Stimulated activated CD8-positive, alpha-beta memory T cell treated with anti-CD3 and anti-CD28 coated beads, Interleukin-15, amount 100 ng/mL, for 4 hours (primary cell): ENCODE data around the gene KRTAP9-1.
"Not testable (repeated sequence)": the region's sequence is repeated elsewhere in the genome, so short reads cannot be mapped to it uniquely, and the experiment has no call there.

ENCODE experiments used
- DNase-seq, 2 donors: peaks; one replicate each; pipeline ENCODE4 v3.0.0-alpha.2; 2020; ENCODE audit warnings: low read depth in 2 of 2

KRTAP9-1 gene, protein sequence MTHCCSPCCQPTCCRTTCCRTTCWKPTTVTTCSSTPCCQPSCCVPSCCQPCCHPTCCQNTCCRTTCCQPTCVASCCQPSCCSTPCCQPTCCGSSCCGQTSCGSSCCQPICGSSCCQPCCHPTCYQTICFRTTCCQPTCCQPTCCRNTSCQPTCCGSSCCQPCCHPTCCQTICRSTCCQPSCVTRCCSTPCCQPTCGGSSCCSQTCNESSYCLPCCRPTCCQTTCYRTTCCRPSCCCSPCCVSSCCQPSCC

DNA sequence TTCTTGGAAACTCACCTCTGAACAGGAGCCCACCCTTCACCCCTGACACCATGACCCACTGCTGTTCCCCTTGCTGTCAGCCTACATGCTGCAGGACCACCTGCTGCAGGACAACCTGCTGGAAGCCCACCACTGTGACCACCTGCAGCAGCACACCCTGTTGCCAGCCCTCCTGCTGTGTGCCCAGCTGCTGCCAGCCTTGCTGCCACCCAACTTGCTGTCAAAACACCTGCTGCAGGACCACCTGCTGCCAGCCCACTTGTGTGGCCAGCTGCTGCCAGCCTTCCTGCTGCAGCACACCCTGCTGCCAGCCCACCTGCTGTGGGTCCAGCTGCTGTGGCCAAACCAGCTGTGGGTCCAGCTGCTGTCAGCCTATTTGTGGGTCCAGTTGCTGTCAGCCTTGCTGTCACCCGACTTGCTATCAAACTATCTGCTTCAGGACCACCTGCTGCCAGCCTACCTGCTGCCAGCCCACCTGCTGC is at the start of gene KRTAP9-1:
Gene KRTAP9-1, plus strand, starts transcription at position 51 of the 482 bp plus-strand sequence. Its CDS starts 0 bp downstream, at position 51.
- not testable (repeated sequence) for DNase-seq

DNA sequence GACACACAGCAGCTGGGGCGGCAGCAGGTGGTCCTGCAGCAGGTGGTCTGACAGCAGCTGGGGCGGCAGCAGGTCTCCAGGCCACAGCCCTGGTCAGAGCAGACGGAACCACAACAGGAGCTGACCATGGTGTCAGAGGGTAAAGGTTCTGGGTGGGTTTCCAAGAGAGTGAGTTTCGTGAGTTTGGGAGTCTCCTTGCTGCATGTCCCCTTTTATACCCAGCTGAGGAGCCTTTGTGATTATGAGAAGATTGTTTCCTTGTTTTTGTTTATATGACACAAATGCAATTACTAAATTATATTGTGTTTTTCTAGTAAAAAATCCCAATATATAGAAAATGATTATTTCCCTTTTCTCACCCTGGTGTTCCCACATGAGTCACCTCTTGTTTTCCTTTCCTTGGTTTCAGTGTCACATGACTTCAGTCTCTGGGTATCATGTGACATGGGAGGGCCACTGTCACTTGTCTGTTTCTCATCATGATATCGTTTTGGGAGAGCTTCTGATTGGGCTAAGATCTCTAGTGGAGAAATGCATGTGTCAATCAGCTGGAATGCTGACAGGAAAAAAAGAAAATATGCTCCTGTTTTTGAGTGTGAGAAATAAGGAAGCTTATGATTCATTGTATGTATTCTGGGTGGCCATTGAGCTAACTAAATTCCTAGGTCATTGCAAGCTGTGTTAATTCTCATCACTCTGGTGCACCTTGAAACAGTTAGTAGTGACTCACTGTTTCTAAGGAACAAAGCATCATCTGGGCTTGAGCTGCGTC is 49.1 kb upstream of the KRTAP9-1 start, which contains the start of gene KRTAP4-6:
Gene KRTAP4-6, minus strand, starts transcription at position 185 of the 772 bp plus-strand sequence. Its CDS starts 57 bp downstream, at position 128.
- DNase-seq: no peak

DNA sequence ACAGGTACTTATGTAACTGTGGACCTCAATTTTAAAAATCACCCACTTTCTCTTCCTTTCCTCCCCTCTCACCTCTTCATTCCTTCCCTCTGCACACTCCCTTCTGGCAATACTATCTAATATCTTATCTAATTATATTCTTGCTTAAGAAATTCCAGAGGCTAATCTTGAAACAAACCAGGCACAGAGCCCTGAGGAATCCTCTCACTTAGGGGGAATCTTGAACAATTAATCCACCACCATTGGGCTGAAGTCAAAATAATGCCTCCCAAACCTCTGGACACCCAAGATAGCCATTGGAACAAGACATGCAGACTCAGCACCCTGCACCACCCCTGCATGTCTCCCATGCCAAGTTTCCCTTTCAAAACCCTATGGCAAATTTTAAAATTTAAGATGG is 48.3 kb upstream of the KRTAP9-1 start:
- no peak for DNase-seq

DNA sequence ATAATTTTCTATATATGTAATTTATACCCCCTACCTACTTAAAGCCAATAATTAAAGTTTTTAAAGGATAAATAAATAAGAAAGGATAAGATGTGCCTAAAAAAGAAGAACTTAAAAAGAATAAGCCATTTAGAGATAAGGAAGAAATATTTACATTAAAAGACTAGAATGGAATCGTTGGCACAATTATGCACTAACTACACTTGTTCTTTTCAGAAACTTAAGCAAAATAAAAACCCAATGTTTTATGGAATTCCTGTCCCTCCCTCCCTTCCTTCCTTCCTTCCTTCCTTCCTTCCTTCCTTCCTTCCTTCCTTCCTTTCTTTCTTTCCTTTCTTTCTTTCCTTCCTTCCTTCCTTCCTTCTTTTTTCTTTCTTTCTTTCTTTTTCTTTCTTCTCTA is 44.8 kb upstream of the KRTAP9-1 start:
- no peak for DNase-seq

DNA sequence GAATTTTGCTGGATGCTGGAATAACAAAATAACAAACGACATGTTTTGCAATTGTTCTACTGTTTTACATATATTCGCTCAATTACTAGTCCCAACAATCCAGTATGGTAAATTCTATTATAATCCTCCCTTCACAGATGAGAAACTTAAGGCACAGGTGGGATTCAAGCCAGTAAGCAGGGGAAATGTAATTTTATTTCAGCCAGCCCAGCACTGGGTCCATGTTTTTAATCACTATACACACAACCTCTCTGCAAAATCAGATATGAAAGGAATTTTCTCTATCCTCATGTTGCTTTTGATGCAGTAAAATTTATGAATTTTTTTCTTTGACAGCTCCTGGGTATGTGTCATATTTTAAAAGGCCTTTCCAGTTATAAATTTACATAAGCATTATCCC is 44.4 kb upstream of the KRTAP9-1 start:
- DNase-seq: no peak

DNA sequence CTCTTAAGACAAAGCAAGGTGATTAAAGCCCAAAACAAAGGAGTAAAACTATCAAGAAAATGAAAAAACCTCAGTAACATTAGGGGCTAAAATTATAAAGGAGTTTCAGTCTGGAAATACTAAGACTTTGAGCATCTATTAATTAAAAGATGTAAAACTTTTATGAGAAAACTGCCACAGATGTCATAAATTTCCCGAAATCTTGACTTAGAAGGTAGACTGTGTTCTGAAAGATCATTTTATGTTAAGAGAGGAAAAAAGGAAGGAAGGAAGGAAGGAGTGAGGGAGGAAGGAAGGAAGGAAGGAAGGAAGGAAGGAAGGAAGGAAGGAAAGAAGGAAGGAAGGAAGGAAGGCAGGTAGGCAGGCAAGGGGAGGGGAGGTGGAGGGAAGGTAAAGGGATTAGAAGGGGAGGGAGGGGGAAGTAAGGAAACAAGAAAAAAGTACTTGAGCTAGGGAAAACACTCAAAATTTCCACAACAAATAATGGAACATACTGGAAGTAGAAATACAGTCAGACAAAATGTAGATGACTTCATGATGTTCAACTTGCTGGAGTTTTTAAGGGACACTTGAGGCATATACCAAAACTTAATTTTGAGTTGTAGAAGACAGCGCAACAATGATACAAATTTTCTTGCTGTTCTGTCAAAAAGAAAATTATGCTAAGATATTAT is 42.0 kb upstream of the KRTAP9-1 start:
- no peak for DNase-seq

DNA sequence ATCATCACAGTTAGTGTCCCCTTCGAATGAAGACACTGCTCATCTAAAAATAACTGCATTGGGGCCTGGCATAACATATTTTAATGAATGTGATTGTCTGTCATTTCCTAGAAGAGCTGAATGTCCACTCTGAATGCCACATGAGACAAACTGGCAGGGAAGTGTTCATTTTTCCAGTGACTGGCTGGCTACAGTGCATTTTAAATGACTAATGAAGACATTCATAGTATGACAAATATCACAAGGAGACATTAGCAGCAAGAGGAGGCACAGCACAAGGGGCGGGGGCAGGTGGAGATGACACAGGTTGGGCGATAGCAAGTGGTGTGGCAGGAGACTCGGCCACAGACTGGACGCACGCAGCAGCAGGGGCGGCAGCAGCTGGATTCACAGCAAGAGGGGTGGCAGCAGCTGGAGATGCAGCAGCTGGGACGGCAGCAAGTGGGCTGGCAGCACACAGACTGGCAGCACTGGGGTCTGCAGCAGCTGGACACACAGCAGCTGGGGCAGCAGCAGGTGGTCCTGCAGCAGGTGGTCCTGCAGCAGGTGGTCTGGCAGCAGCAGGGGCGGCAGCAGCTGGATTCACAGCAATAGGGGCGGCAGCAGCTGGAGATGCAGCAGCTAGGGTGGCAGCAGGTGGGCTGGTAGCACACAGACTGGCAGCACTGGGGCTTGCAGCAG is 40.6 kb upstream of the KRTAP9-1 start:
- not testable (repeated sequence) for DNase-seq

DNA sequence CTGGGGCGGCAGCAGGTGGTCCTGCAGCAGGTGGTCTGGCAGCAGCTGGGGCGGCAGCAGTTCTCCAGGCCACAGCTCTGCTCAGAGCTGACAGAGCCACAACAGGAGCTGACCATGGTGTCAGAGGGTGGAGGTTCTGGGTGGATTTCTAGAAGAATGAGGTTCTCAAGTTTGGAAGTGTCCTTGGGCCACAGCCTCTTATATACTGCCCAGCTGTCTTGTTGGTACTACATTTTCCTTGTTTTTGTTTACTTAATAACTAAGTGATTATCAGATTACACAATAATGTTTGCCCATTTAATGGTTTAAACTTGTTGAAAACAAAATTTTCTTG is 40.1 kb upstream of the KRTAP9-1 start, which contains the start of gene KRTAP4-5:
Gene KRTAP4-5, minus strand, starts transcription at position 174 of the 334 bp plus-strand sequence. Its CDS starts 58 bp downstream, at position 116.
- DNase-seq: no peak

DNA sequence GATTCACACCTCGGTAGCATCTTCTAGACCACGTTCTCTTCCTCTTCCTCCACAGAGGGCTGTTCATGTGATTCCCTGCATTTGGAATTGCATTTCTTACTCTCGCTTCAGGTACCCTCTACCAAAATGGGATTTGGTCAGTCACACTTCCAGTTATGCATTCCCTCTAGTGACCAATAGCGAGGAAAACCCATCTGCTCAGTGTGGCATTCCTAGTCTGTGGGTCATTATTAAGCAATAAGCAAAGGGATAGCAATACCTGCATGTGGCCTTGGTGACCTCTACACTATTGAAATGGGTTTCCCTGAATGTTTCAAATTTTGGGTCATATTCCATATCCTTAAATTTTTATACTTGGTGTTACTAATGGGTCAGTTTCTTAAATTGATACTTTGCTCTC is 39.7 kb upstream of the KRTAP9-1 start:
- no peak for DNase-seq

DNA sequence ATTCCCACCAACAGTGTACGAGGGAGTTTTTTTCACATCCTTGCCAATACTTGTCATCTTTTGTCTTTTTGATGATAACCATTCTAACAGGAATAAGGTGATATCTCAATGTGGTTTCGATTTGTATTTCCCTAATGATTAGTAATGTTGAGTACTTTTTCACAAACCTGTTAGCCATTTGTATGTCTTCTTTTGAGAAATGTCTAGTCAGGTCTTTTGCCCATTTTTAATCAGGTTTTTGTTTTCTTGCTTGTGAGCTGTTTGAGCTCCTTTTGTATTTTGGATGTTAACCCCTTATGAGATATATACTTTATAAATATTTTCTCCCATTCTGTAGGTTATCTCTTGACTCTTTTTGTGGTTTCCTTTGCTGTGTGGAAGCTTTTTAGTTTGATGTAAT is 38.2 kb upstream of the KRTAP9-1 start:
- no peak for DNase-seq

DNA sequence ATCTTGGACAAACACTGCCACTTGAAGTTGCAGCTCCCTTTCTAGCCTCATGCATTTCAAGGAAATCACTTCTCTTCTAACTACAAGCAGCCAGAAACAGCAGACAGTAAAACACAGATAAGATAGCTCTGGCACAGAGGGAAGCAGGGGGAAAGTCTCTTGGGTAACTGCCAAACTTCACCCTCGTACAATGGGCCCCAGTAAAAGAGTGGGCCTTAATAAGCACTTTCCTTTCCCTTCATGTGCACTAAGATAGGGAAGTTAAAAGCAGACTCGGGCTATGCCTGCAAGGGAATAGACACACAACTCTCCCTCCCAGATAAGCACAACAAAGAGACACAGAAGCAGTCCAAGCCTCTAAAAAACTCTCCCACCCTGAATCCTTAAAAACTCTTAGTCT is 35.8 kb upstream of the KRTAP9-1 start:
- DNase-seq: no peak

DNA sequence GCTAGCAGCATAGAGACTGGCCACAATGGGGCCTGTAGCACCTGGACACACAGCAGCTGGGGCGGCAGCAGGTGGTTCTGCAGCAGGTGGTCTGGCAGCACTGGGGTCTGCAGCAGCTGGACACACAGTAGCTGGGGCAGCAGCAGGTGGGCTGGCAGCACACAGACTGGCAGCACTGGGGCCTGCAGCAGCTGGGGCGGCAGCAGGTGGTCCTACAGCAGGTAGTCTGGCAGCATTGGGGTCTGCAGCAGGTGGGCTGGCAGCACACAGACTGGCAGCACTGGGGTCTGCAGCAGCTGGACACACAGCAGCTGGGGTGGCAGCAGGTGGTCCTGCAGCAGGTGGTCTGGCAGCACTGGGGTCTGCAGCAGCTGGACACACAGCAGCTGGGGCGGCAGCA is 29.5 kb upstream of the KRTAP9-1 start:
- not testable (repeated sequence) for DNase-seq

DNA sequence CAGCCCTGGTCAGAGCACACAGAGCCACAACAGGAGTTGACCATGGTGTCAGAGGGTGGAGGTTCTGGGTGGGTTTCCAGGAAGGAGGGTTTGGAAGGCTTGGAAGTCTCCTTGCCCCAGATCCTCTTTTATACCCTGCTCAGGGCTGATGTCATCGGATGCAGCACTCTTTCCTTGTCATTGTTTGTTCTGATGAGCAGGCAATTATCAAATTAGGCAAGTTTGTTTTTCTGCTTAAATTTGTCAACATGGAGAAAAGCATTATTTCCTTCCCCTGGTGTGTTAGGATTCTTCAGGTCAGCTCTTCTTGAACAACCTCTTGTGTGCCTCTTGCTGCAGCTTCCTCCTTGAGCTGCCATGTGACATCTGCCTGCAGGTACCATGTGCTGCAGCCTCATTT is 29.0 kb upstream of the KRTAP9-1 start, which contains the start of gene KRTAP4-4:
Gene KRTAP4-4, minus strand, starts transcription at position 101 of the 400 bp plus-strand sequence. Its CDS starts 57 bp downstream, at position 44.
- no peak for DNase-seq

DNA sequence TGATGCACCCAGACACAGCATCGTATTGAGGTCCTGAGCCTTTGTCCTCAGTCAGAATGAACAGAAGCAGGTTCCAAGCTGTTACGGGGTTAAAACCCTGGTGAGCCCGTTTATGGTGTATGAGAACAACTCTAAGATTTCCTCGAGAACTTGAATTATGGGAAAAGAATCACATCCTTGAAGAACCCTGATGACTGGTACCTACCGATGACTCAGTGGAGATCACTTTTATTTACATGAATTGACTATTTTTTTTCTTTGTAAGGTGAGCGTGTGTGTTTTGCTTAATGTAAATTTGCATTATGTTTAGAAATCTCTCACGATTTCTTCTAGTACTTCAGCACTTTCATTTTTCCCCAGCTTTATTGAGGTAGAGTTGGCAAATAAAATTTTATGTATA is 25.9 kb upstream of the KRTAP9-1 start:
- DNase-seq: no peak

DNA sequence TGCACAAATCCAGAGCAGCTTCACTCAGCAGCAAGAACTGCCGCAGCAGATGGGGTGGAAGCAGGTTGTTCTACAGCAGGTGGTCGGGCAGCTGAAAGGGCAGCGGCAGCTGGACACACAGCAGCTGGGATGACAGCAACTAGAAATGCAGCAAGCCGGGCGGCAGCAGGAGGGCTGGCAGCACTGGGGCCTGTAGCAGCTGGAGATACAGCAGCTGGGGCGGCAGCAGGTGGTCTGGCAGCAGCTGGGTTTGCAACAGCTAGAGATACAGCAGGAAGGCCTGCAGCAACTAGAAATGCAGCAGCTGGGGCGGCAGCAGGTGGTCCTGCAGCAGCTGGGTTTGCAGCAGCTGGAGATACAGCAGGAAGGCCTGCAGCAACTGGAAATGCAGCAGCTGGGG is 22.1 kb upstream of the KRTAP9-1 start:
- no peak for DNase-seq

DNA sequence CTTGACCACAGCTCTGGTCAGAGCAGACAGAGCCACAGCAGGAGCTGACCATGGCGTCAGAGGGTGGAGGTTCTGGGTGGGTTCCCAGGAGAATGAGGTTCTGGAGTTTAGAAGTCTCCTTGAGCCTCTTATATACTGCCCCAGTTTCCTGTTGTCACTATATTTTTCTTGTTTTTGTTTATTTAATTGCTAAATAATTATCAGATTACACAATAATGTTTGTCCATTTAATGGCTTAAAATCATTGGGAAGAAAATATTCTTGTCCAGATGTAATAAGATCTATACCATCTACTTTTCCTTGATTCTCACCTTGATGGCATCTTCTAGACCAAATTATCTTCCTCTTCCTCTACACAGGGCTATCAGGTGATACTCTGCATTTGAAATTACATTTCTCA is 21.6 kb upstream of the KRTAP9-1 start, which contains the start of gene KRTAP4-3:
Gene KRTAP4-3, minus strand, starts transcription at position 101 of the 400 bp plus-strand sequence. Its CDS starts 49 bp downstream, at position 52.
- no peak for DNase-seq

DNA sequence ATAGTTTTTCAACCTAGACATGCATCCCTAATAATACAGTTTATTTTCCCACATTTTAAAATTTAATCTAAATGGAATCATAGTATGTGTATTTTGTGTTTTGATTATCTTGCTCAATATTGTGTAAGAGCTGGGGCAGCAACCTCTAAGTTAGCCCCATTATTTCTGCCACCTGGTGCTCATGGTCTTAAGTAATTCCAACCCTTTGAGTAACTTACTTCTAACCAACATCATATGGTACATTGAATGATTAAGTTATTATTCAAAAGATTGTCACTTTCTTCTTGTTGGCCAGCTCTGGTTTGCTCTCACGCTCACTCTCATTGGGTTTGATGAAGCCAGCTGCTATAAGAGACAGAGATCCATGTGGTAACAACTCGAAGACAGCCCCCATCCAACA is 17.8 kb upstream of the KRTAP9-1 start:
- no peak for DNase-seq

DNA sequence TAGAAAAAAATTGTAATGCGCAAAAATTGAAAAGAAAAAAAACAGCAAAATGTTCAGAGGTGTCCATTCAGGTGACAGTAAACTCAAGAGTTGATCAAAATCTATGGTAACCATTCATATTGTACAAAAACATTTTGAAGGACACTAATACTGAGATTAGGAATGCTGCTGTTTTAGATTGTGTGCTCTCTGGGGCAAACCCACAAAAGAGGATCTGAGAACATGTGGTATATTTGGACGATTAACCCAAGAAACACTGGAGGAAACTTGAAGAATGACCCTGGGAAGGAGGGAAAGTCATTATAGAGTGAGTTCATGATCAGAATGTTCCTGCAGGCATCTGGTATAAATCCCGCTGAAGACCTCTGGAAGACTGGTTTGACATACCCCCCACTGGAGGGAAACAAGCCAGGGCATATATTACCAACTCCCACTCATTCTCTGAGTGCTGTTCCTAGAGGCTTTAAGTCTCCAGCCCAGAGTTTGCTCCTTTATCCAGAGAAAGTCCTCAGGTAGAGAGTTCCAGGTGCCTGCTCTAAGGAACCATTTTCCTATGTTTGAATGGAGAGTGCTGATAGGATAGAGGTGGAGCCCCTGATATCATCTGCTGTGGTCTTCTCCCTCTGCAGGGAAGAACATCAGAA is 12.8 kb upstream of the KRTAP9-1 start:
- no peak for DNase-seq

DNA sequence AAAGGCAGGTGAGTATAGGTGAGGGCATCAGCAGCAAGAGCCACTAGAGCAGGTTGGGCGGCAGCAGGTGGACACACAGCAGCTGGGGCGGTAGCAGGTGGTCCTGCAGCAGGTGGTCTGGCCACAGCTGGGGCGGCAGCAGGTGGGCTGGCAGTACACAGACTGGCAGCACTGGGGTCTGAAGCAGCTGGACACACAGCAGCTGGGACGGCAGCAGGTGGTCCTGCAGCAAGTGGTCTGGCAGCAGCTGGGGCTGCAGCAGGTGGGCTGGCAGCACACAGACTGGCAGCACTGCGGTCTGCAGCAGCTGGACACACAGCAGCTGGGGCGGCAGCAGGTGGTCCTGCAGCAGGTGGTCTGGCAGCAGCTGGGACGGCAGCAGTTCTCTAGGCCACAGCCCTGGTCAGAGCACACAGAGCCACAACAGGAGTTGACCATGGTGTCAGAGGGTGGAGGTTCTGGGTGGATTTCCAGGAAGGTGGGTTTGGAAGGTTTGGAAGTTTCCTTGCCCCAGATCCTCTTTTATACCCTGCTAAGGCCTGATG is 11.9 kb upstream of the KRTAP9-1 start, which contains the start of gene KRTAP4-2:
Gene KRTAP4-2, minus strand, starts transcription at position 495 of the 545 bp plus-strand sequence. Its CDS starts 57 bp downstream, at position 438.
- no peak for DNase-seq

DNA sequence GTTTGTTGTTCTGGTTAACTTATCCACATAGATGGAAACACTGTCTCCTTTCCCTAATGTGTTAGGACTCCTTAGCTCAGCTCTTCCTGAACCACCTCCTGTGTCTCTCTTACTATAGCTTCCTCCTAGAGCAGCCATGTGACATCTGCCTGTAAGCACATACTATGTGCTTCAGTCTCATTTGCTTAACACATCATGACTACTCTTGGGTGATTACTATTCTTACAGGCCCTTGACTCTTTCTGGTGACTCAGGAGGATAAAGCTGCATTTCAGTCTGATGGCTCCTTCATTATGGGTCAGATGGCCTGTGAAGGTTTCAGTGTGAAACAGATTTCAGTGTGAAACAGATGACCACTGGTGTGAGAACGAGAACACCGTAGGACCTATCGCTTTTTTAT is 11.3 kb upstream of the KRTAP9-1 start:
- DNase-seq: no peak
